SJSA1 (cell line): Measurements from ENCODE around the gene FKBP1A. TPM values are rescaled to one million over a fixed set of nuclear protein-coding genes. Genes with fewer than 3 reads are reported as not detected.

Source experiments
- DNase-seq, 2 experiments: peaks; one replicate each; pipeline ENCODE4 v3.0.0-alpha.2; 2015 to 2020; ENCODE audit warnings: low spot score in 2 of 2, low read depth in 1 of 2
- H3K27ac ChIP-seq: fragments of 250-450 bp; sonication (Bioruptor Pico); 2 replicates; pipeline ENCODE4 v1.5.1; 2020; ENCODE audit warnings: mild to moderate bottlenecking, moderate library complexity
- H3K27me3 ChIP-seq: fragments of 250-450 bp; sonication (Bioruptor Pico); replicated peaks from 2 replicates; pipeline ENCODE4 v1.5.1; 2020; ENCODE audit warnings: mild to moderate bottlenecking, moderate library complexity
- H3K36me3 ChIP-seq: fragments of 250-450 bp; sonication (Bioruptor Pico); 2 replicates; pipeline ENCODE4 v1.5.1; 2020; ENCODE audit warnings: mild to moderate bottlenecking
- H3K4me1 ChIP-seq: fragments of 250-450 bp; sonication (Bioruptor Pico); replicated peaks from 2 replicates; pipeline ENCODE4 v1.6.1; 2021; ENCODE audit warnings: mild to moderate bottlenecking
- H3K4me3 ChIP-seq: fragments of 250-450 bp; sonication (Bioruptor Pico); 2 replicates; pipeline ENCODE4 v1.5.1; 2020; ENCODE audit warnings: mild to moderate bottlenecking
- H3K9me3 ChIP-seq: fragments of 250-450 bp; sonication (Bioruptor Pico); replicated peaks from 2 replicates; pipeline ENCODE4 v1.5.1; 2020; ENCODE audit warnings: mild to moderate bottlenecking
- total RNA-seq: library from RNA; depleted of rRNA; stranded (reverse); fragments of >200 nt; shearing (Covaris generic); gene quantifications from 2 replicates; pipeline ENCODE4 v1.2.3, GENCODE V29; 2014

The FKBP1A gene
- total RNA-seq, 1 experiment from 2014 or later = 75.3 TPM

DNA sequence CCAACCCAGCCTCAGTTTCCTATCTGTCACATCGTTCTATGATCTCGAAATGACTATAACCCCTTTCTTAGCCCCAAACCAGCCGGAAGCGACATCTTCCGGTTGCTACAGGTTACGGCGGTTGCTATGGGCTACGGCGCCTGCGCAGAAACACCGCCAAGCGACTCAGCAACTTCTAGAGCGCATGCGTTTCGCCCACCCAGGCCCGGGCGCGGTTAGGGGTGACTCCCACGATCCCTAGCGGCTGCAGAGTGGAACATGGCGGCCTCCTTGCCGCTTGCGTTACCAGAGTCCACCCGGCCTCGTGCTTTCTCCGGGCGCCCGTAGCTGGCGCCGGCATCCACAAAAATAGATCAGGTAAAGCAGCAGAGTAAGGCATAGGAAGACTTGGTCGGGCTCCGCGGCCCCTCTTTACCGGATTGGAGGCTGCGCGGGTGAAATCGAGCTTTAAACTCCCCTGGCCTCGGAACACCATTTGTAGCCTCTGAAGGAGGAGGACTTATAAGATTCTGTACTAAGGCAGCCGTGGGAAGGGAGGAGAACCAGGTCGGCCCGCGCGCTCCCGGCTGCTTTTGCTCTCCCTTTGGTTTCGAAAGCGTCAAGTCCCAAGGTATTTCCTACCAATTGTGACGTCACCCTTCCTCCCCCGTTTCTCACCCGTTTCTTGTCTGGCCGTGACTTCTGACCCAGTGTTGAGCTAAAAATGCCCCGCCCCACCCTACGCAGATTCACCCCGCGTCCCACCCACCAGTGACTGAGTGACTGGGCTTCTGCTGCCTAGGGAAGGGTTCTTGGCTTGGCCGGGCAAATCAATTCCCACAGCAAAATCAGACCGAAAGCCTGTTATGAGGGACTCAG is 67.5 kb downstream of the FKBP1A start:
- H3K27ac ChIP-seq = peak overlapping the region; percentile 99
- peak overlapping the region; percentile 78 for H3K4me3 ChIP-seq
- no peaks in the 10 kb centered on the region for H3K27me3 ChIP-seq
- H3K9me3 ChIP-seq = no peaks in the 10 kb centered on the region
- peaks cover 10% of the 10 kb centered on the region for H3K36me3 ChIP-seq
- peak; percentile 91 to 98 for DNase-seq
- peaks cover 42% of the 10 kb centered on the region for H3K4me1 ChIP-seq

DNA sequence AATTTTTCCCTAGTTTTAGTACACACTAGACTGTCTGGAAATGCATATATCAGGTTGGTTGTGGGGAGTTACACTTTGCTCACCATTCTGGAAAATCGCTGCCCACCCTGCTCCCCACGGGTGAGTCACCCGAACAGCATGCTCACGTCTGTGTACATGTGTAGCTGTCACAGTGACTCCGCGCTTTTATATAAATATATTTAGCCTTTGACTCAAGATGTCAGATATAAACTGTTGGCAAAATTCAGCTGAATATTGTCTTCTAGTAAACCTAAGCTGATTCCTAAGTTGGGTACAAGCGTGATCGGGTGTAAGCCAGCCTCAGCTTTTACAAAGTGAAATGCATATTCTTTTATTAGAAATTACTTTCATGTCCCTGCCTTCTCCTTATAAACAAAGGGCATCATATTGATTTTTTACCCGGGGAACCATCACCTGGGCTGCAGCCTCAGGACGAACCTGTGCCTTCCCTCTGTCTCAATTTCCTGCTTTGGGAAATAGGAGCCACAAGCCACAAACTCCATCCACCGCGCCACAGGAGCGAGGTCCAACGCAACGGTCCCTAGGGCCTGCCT is 68.2 kb downstream of the FKBP1A start:
- peak; percentile 71 to 84 for DNase-seq
- H3K36me3 ChIP-seq = peaks cover 7% of the 10 kb centered on the region
- H3K27ac ChIP-seq = peak overlapping the region; percentile 99
- no peaks in the 10 kb centered on the region for H3K9me3 ChIP-seq
- H3K4me1 ChIP-seq = peaks cover 42% of the 10 kb centered on the region
- no peaks in the 10 kb centered on the region for H3K27me3 ChIP-seq
- H3K4me3 ChIP-seq = peak overlapping the region; percentile 78

DNA sequence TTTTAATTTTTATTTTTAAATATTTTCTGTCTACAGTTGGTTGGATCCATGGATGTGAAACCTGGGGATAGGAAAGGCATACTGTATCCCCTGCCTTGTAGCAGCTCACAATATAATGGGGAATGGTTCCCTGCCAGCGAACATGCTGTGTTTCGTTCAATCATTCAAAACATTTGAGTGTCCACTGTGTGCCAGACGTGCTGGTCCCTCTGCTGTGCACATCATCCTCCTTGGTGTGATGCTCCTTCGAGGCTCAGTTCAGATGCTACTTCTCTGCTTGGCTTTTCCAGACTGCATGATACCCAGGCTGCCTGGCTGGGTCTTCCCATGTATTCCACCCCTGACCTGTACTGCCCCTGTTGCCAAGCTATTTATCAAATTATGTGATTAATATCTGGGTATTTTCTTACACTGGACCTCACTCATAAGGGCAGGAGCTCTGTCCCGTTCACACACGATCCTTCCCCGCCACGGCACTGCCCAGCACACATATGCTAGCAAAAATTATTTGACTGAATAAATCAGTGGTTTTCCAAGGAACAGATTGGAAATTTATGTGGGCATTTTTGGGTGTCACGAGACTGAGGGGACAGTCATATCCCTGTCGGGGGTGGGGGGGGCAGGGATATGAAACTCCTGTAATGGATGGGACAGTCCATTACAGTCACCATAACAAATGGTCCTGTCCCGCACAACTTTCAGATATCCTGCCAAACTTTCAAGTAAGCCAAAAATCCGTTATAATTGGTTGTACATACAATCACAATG is 68.8 kb downstream of the FKBP1A start:
- Histone ChIP-seq H3K27me3 (no peaks in the 10 kb centered on the region), H3K36me3 (peaks cover 7% of the 10 kb centered on the region), H3K4me3 (no peak overlapping the region), H3K9me3 (no peaks in the 10 kb centered on the region), H3K27ac (peak overlapping the region; percentile 99), H3K4me1 (peaks cover 42% of the 10 kb centered on the region)
- DNase-seq = peak; percentile 20

DNA sequence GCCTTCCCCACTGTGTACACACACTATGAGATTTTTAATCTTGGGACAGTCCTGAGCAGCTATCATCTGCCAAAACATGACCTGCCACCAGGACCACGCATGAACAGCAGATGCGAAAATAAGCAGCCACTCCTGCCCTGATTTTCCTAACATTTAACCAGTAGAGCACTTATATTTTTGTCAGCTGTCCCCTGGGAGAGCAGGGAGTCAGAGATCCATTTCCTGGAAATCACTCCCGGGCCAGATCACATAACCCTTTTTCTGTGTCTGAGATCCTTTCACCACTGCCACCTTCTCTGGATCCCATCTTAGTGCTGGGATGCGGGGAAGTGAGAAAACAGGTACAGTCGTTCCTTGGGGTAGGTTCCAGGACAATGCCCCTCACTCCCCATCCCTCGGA is 69.6 kb downstream of the FKBP1A start:
- Histone ChIP-seq H3K36me3 (peaks cover 7% of the 10 kb centered on the region), H3K4me3 (no peak overlapping the region), H3K27me3 (no peaks in the 10 kb centered on the region), H3K27ac (peak overlapping the region; percentile 99), H3K4me1 (peaks cover 42% of the 10 kb centered on the region), H3K9me3 (no peaks in the 10 kb centered on the region)
- DNase-seq = peak in 1 of 2 experiments; percentile 23

DNA sequence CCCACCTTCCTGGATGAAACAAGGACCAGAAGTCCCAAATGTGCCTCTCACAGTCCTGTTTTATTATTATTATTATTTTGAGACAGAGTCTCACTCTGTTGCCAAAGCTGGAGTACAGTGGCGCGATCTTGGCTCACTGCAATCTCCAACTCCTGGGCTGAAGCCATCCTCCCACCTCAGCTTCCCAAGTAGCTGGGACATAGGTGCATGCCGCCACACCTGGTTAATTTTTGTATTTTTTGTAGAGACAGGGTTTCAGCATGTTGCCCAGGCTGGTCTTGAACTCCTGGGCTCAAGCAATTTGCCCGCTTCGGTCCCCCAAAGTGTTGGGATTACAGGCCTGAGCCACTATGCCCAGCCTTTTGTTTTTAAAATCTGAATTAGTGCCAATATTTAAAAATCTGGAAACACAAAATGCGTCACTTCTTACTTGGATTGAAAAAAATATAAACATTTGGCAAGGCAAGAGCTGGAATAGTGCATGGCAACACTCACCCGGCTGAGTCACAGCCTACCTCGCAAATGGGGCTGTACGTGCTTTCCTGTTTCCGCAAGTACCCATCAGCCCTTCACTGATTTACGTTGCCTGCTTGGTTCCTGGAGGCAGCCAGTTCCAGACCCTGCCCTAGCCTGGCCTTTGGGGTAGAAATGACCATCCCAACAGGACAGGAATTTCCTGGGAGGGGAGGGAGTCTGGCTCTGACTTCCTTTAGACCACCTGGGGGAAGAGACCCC is 70.2 kb downstream of the FKBP1A start:
- Histone ChIP-seq H3K36me3 (peaks cover 7% of the 10 kb centered on the region), H3K4me3 (no peak overlapping the region), H3K27ac (peak overlapping the region; percentile 99), H3K27me3 (no peaks in the 10 kb centered on the region), H3K9me3 (no peaks in the 10 kb centered on the region), H3K4me1 (peaks cover 42% of the 10 kb centered on the region)
- peak; percentile 86 to 90 for DNase-seq

DNA sequence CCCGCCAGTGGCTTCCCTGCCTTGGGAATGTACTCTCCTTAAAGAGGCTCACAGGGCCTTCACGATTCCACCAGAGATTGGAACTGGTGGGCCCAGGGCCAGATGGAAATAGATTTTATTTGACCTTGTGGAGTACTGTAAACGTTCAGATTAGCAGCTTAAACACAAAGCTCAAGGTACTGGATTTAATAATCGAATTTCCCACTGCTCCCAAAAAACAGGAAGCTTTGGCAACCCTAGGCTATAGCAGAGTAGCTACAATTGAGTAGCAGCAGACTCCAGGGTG is 71.3 kb downstream of the FKBP1A start:
- Histone ChIP-seq H3K27ac (no peak overlapping the region), H3K4me1 (peaks cover 38% of the 10 kb centered on the region), H3K36me3 (peaks cover 7% of the 10 kb centered on the region), H3K9me3 (no peaks in the 10 kb centered on the region), H3K27me3 (no peaks in the 10 kb centered on the region), H3K4me3 (no peak overlapping the region)
- DNase-seq = no peak

DNA sequence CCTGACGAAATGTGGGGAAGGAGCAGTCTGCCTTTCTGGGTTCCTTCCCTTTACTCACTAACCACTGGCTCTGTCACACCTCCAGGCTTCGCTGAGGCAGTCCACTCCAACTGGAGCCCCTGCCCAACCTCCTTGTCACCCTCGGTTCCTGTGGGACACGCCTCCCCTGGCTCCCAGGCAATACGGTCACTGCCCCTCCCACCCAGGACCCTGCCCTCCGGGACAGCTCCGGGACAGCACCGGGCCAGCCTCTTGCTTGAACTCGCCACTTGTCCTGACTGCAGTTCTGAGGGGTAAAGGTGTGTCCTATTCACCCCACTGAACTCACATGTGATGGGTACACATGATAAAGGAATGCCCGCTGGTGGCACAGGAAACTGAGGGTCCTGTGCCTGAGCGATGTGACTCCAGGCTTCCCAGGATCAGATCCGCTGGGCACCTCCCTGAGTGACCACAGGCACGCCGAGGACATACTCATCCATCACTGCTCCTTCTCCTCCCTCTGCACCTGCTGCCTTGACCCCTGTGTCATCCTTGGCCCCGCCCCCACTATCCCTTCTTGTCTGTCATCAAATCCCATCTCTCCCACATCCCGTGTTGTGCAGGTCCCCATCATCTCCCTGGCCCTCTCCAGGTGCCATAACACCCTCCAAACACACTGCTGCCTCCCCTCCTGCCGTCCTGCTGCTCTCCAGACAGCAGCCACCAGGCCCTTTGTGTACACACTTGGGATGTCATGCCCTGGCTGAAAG is 71.8 kb downstream of the FKBP1A start:
- no peak for DNase-seq
- Histone ChIP-seq H3K27ac (no peak overlapping the region), H3K36me3 (peaks cover 7% of the 10 kb centered on the region), H3K9me3 (no peaks in the 10 kb centered on the region), H3K27me3 (no peaks in the 10 kb centered on the region), H3K4me1 (peaks cover 33% of the 10 kb centered on the region), H3K4me3 (no peak overlapping the region)

DNA sequence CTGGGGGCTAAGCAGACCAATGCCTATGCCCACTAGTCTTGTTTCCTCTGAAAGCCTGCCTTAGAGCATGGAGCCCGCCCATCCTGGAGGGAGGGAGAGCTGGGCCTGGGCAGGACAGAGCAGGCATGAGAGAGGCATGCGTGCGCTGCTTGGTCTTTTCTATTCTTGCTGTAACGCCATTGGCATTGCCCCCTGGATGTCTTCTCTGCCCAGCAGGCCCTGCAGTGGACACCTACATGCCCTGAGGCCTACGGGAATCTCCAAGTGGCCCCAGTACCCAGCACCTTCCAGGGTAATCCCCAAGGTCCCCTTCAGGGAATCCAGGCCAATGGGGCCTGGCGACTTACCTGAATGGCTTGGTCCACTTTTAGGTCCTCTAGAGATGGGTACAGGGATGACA is 72.8 kb downstream of the FKBP1A start:
- peaks cover 30% of the 10 kb centered on the region for H3K4me1 ChIP-seq
- H3K27me3 ChIP-seq = no peaks in the 10 kb centered on the region
- no peak for DNase-seq
- H3K9me3 ChIP-seq = no peaks in the 10 kb centered on the region
- H3K36me3 ChIP-seq = no peaks in the 10 kb centered on the region
- H3K27ac ChIP-seq = no peak overlapping the region
- no peak overlapping the region for H3K4me3 ChIP-seq

DNA sequence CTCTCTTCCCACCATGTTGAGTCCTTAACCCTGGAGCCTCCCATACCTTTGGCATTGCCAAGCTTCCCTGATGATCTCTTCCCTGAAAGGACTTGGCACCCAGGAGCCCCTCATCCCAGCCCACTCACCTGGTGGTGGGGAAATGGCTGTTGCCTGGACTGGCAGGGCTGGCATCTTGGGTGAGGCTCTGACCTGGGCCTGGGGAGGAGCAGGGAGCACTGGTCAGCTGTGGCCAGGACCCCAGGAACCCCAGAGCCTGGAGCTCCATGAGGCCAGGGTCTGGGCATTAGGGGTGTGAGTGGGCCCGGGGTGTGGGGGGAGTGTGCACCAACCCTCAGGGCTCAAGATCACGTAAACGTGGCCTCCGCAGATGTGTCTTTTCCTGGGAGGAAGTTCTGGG is 73.4 kb downstream of the FKBP1A start:
- no peaks in the 10 kb centered on the region for H3K36me3 ChIP-seq
- H3K27me3 ChIP-seq = no peaks in the 10 kb centered on the region
- no peaks in the 10 kb centered on the region for H3K9me3 ChIP-seq
- H3K4me3 ChIP-seq = no peak overlapping the region
- H3K4me1 ChIP-seq = peaks cover 24% of the 10 kb centered on the region
- no peak for DNase-seq
- no peak overlapping the region for H3K27ac ChIP-seq

DNA sequence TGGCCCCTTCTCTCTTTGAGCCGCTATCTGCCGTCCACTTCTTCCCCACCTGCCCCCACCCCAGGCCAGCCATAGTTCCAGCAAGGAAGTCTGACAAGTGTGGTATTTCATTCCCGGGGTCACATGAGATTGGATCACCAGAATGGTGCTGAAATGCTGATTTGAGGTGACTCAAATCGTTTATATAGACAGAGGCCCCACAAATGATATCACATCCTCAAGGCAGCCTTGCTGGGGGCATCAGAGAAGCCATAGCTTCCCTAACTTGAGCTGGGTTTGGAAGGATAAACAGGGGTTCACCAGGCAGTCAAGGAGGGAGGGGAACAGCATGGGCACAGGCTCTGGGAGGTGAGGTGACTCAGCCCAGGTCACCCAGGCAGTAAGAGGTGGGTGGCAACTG is 73.8 kb downstream of the FKBP1A start:
- Histone ChIP-seq H3K9me3 (no peaks in the 10 kb centered on the region), H3K4me1 (peaks cover 21% of the 10 kb centered on the region), H3K36me3 (no peaks in the 10 kb centered on the region), H3K4me3 (no peak overlapping the region), H3K27me3 (no peaks in the 10 kb centered on the region), H3K27ac (no peak overlapping the region)
- DNase-seq = no peak
